ENCODE measurements around the gene FNTB. TPM values are rescaled to one million over a fixed set of nuclear protein-coding genes. Genes with fewer than 3 reads are reported as not detected.

Gene FNTB
- total RNA-seq, 1 experiment from 2014 or later: 20.7 TPM

- Mint-ChIP-seq H3K36me3 (ENCODE audit: insufficient read depth in 1 of 3, low read depth in 3 of 3) (peaks cover 5 to 38% (median 29%) of the 10 kb centered on the region in 3 experiments), H3K27me3 (ENCODE audit: low read depth) (no peaks in the 10 kb centered on the region), H3K27ac (peak overlapping the region in 1 of 3 experiments; percentile 59; a peak in 2 of 7 replicates), H3K9me3 (no peaks in the 10 kb centered on the region; a peak in 2 of 5 replicates), H3K4me1 (peaks cover 39 to 47% of the 10 kb centered on the region in 2 experiments), H3K4me3 (no peak overlapping the region)
- H2BK20ac ChIP-seq (ENCODE audit: low read depth, low read length, poor library complexity, severe bottlenecking): no peak overlapping the region
- no peak overlapping the region for H3K4ac ChIP-seq (ENCODE audit: low read depth, low read length)
- H3K9me3 ChIP-seq (ENCODE audit: control insufficient read depth, low read depth, low read length): no peaks in the 10 kb centered on the region
- H2BK5ac ChIP-seq (ENCODE audit: insufficient read length, low read length): no peak overlapping the region
- no peaks in the 10 kb centered on the region for H3K79me2 ChIP-seq (ENCODE audit: insufficient read depth, low read length)
- H3K4me2 ChIP-seq (ENCODE audit: insufficient read depth, insufficient read length, low read length): no peak overlapping the region
- H3K27ac ChIP-seq (ENCODE audit: insufficient read length, low read depth, low read length): no peak overlapping the region
- no peak overlapping the region for H4K8ac ChIP-seq (replicated peaks; ENCODE audit: insufficient read length, low read depth, low read length)
- WGBS (ENCODE audit: extremely low coverage, insufficient read length, low lambda C conversion rate): no CpG with 5 or more reads among the region's 6 CpGs
- H4K5ac ChIP-seq (ENCODE audit: insufficient read length, low read depth, low read length): no peak overlapping the region
- no peak overlapping the region for H2BK12ac ChIP-seq (ENCODE audit: insufficient read length, low read depth, low read length)
- no peak for DNase-seq
- no peak overlapping the region for H3K23ac ChIP-seq (ENCODE audit: insufficient read length, low read depth, low read length)
- no peak overlapping the region for H4K91ac ChIP-seq (ENCODE audit: insufficient read length, low read depth, low read length)
- no peak overlapping the region for H3K14ac ChIP-seq (ENCODE audit: insufficient read depth, low read length)
- H3K79me1 ChIP-seq (ENCODE audit: insufficient read depth, low read depth, low read length, poor library complexity, severe bottlenecking): no peaks in the 10 kb centered on the region
- peaks cover 14% of the 10 kb centered on the region; the same call in 1 of the 2 replicates for H3K4me1 ChIP-seq (ENCODE audit: insufficient read depth, low read length)
- no peak for TF ChIP-seq CTCF (conservative IDR thresholded peaks at IDR 0.05)
- no peak overlapping the region for H3K9ac ChIP-seq (ENCODE audit: extremely low read depth, insufficient read length, low read length)
- H2BK15ac ChIP-seq (ENCODE audit: low read depth, low read length): no peak overlapping the region
- no peaks in the 10 kb centered on the region for H4K20me1 ChIP-seq (ENCODE audit: control insufficient read depth, insufficient read depth, insufficient read length)
- H3K27me3 ChIP-seq (ENCODE audit: insufficient read depth, low read length): no peaks in the 10 kb centered on the region
- no peak overlapping the region for H2BK120ac ChIP-seq (ENCODE audit: low read depth, low read length, poor library complexity, severe bottlenecking)
- H2AFZ ChIP-seq (ENCODE audit: low read length): no peak overlapping the region
- no peak overlapping the region for H3K18ac ChIP-seq (ENCODE audit: insufficient read length, low read depth, low read length)
- no peak overlapping the region for H3K56ac ChIP-seq (ENCODE audit: insufficient read length, low read depth, low read length)
- no peak overlapping the region for H3T11ph ChIP-seq (ENCODE audit: low read length)
- no peak overlapping the region for H2AK5ac ChIP-seq (ENCODE audit: insufficient read length, low read length)
- H3K23me2 ChIP-seq (ENCODE audit: insufficient read length, low read depth, low read length, poor library complexity, severe bottlenecking): no peaks in the 10 kb centered on the region
Observed at GRCh38 chr14:64953661-64954060, 33.0 kb upstream of the FNTB start.

Data from H9 (cell line).